ENCODE data around the gene GPR179. TPM values are rescaled to one million over a fixed set of nuclear protein-coding genes. Genes with fewer than 3 reads are reported as not detected.

The GPR179 gene
- under 1 TPM in 4 of 7 donors, not detected in 3; 0.03 to 0.17 (median 0.06) TPM for total RNA-seq
- under 1 TPM in 1 of 3 donors, not detected in 2; 0.03 TPM for polyA plus RNA-seq
- long read RNA-seq, donor 1: 0 reads
- long read RNA-seq, donor 2: 0 reads

GRCh38 chr17:38343608-38344419, at the start of gene GPR179:
Gene GPR179 (minus strand): TSS chr17:38343956. CDS start chr17:38343789, 167 bp downstream.
- TF ChIP-seq CTCF (IDR thresholded peaks at IDR 0.05 in 8 of 11, conservative IDR thresholded peaks at IDR 0.05 in 3 of 11): no peak
- TF ChIP-seq POLR2A (IDR thresholded peaks at IDR 0.05): no peak
- Histone ChIP-seq H3K4me3 (no peak within 1 kb of the TSS), H3K4me1 (peaks cover 0 to 2% (median 0%) of the 10 kb centered on the region in 6 donors), H3K27me3 (replicated peaks in 1 of 7) (peaks cover 0 to 17% (median 0%) of the 10 kb centered on the region in 7 donors), H3K36me3 (no peaks in the 10 kb centered on the region), H3K9me3 (no peaks in the 10 kb centered on the region), H3K27ac (no peak within 1 kb of the TSS)
- whole genome bisulfite sequencing, 5 donors: 81 to 90% (median 86%) methylated on average over 16 to 18 of the region's 18 CpGs
- no peak for DNase-seq
- intact Hi-C loops (cut with DNase I; ENCODE audit: low total_unique reads): no loop called here

GRCh38 chr17:38379448-38379847, 35.7 kb upstream of the GPR179 start:
- no peaks in the 10 kb centered on the region for H3K9me3 ChIP-seq
- H3K27ac ChIP-seq: no peak overlapping the region
- DNase-seq: no peak
- WGBS, 5 donors: 63 to 100% (median 82%) methylated on average over 1 of the region's 1 CpG
- H3K36me3 ChIP-seq: peaks cover 0 to 74% (median 17%) of the 10 kb centered on the region in 6 donors
- H3K4me3 ChIP-seq: no peak overlapping the region
- H3K4me1 ChIP-seq: no peaks in the 10 kb centered on the region
- no peak for TF ChIP-seq POLR2A (IDR thresholded peaks at IDR 0.05)
- TF ChIP-seq POLR2AphosphoS5 (IDR thresholded peaks at IDR 0.05): no peak
- no peak for TF ChIP-seq CTCF (IDR thresholded peaks at IDR 0.05 in 8 of 11, conservative IDR thresholded peaks at IDR 0.05 in 3 of 11)
- intact Hi-C loops (cut with DNase I; ENCODE audit: low total_unique reads): no loop called here
- no peaks in the 10 kb centered on the region for H3K27me3 ChIP-seq (replicated peaks in 1 of 7)

GRCh38 chr17:38369124-38369886, 25.5 kb upstream of the GPR179 start:
- H3K27me3 ChIP-seq (replicated peaks in 1 of 7): no peaks in the 10 kb centered on the region
- H3K4me1 ChIP-seq: no peaks in the 10 kb centered on the region
- H3K4me3 ChIP-seq: no peak overlapping the region
- WGBS, 5 donors: 88 to 90% (median 89%) methylated on average over 8 of the region's 8 CpGs
- peaks cover 0 to 99% (median 63%) of the 10 kb centered on the region in 6 donors for H3K36me3 ChIP-seq
- TF ChIP-seq CTCF (IDR thresholded peaks at IDR 0.05 in 8 of 11, conservative IDR thresholded peaks at IDR 0.05 in 3 of 11) (no peak), POLR2AphosphoS5 (IDR thresholded peaks at IDR 0.05) (no peak), POLR2A (IDR thresholded peaks at IDR 0.05) (no peak)
- DNase-seq: no peak
- no peak overlapping the region for H3K27ac ChIP-seq
- intact Hi-C loops (cut with DNase I; ENCODE audit: low total_unique reads): no loop called here
- no peaks in the 10 kb centered on the region for H3K9me3 ChIP-seq

GRCh38 chr17:38364741-38365140, 21.0 kb upstream of the GPR179 start:
- H3K36me3 ChIP-seq: peaks cover 0 to 85% (median 43%) of the 10 kb centered on the region in 6 donors
- H3K27ac ChIP-seq: no peak overlapping the region
- TF ChIP-seq POLR2A (IDR thresholded peaks at IDR 0.05) (no peak), CTCF (IDR thresholded peaks at IDR 0.05 in 8 of 11, conservative IDR thresholded peaks at IDR 0.05 in 3 of 11) (no peak), POLR2AphosphoS5 (IDR thresholded peaks at IDR 0.05) (no peak)
- H3K27me3 ChIP-seq (replicated peaks in 1 of 7): no peaks in the 10 kb centered on the region
- H3K4me1 ChIP-seq: no peaks in the 10 kb centered on the region
- H3K4me3 ChIP-seq: no peak overlapping the region
- intact Hi-C loops (cut with DNase I; ENCODE audit: low total_unique reads): no loop called here
- no peaks in the 10 kb centered on the region for H3K9me3 ChIP-seq
- DNase-seq: no peak
- 93 to 98% (median 94%) methylated on average over 8 of the region's 8 CpGs for WGBS, 5 donors
